ENCODE measurements around the gene NUDT21. TPM values are rescaled to one million over a fixed set of nuclear protein-coding genes. Genes with fewer than 3 reads are reported as not detected.

NUDT21 gene
- total and polyA plus RNA-seq, 10 of the 15 experiments (the other 5 are each of a cell fraction or from before 2014, with no cell fraction given) = 70.1 to 229 (median 127) TPM

DNA sequence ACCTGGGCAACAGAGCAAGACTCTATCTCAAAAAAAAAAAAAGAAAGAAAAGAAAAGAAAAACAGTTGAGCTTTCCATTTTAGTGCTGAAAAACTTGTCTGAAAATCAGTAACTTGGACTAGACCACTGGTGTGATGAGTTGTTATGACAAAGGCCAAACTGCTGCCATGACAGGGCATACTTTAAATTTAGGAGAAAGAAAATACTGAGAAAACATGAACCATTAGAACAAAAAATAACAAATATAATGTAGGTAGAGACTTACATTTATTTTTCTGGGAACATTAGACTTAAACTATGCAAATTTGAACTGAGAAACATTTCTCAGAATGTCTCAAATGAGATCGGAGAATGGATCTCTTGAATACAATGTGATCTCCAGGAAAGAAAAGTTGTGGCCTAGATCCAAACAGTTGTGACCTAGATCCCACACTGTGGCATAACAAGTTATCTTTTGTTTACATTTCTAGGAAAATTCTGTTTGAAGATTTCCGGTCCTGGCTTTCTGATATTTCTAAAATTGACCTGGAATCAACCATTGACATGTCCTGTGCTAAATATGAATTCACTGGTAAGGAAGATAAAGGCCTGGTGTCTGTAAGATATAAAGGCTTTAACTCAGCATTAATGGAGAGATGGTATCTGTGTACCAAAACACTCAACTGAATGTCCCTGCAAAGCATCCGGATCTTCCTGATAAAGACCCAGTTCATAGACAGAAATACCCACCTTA lies 11.1 kb upstream of the NUDT21 start:
- CTCF ChIA-PET = no interaction called here
- ATAC-seq = no peak
- no peaks in the 10 kb centered on the region for H3K27me3 ChIP-seq (replicated peaks in 1 of 2; ENCODE audit: control insufficient read depth in 2 of 2, insufficient read depth in 2 of 2, low read length in 1 of 2)
- SMC1A ChIA-PET (ENCODE audit: uncharacterized antibody, unreplicated experiment) = no interaction called here
- H3K4me2 ChIP-seq (ENCODE audit: control insufficient read depth, insufficient read depth) = no peak overlapping the region
- RAD21 ChIA-PET (ENCODE audit: unreplicated experiment) = no interaction called here
- no peak for TF ChIP-seq RELA (IDR thresholded peaks at IDR 0.05; ENCODE audit: borderline replicate concordance, partially characterized antibody)
- TF ChIP-seq RCOR1 (conservative IDR thresholded peaks at IDR 0.05; ENCODE audit: low read depth, low read length) = no peak
- TF ChIP-seq, protein P1, sequence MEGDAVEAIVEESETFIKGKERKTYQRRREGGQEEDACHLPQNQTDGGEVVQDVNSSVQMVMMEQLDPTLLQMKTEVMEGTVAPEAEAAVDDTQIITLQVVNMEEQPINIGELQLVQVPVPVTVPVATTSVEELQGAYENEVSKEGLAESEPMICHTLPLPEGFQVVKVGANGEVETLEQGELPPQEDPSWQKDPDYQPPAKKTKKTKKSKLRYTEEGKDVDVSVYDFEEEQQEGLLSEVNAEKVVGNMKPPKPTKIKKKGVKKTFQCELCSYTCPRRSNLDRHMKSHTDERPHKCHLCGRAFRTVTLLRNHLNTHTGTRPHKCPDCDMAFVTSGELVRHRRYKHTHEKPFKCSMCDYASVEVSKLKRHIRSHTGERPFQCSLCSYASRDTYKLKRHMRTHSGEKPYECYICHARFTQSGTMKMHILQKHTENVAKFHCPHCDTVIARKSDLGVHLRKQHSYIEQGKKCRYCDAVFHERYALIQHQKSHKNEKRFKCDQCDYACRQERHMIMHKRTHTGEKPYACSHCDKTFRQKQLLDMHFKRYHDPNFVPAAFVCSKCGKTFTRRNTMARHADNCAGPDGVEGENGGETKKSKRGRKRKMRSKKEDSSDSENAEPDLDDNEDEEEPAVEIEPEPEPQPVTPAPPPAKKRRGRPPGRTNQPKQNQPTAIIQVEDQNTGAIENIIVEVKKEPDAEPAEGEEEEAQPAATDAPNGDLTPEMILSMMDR (IDR thresholded peaks at IDR 0.05 in 2 of 3, conservative IDR thresholded peaks at IDR 0.05 in 1 of 3; ENCODE audit: control insufficient read depth in 2 of 3, extremely low read depth in 1 of 3, insufficient read depth in 1 of 3, low read depth in 3 of 3, low read length in 3 of 3) = no peak
- TF ChIP-seq MEF2A (IDR thresholded peaks at IDR 0.05; ENCODE audit: insufficient read depth, low read depth, low read length) = no peak
- TF ChIP-seq, protein P2, sequence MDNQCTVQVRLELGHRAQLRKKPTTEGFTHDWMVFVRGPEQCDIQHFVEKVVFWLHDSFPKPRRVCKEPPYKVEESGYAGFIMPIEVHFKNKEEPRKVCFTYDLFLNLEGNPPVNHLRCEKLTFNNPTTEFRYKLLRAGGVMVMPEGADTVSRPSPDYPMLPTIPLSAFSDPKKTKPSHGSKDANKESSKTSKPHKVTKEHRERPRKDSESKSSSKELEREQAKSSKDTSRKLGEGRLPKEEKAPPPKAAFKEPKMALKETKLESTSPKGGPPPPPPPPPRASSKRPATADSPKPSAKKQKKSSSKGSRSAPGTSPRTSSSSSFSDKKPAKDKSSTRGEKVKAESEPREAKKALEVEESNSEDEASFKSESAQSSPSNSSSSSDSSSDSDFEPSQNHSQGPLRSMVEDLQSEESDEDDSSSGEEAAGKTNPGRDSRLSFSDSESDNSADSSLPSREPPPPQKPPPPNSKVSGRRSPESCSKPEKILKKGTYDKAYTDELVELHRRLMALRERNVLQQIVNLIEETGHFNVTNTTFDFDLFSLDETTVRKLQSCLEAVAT (IDR thresholded peaks at IDR 0.05) = no peak
- H3K36me3 ChIP-seq (ENCODE audit: control insufficient read depth in 2 of 2, insufficient read depth in 2 of 2, low read length in 1 of 2) = peaks cover 4 to 24% of the 10 kb centered on the region in 2 experiments
- H3K79me2 ChIP-seq (ENCODE audit: control insufficient read depth, insufficient read depth, low read length) = no peaks in the 10 kb centered on the region
- DNase-seq (ENCODE audit: low read depth, low spot score) = no peak
- in situ Hi-C loops (cut with MboI) (no loop called here), intact Hi-C loops (cut with micrococcal nuclease; ENCODE audit: unreplicated experiment) (no loop called here)
- no TSS peak for BruUV-seq (replicated peaks)
- no peak overlapping the region for H3K27ac ChIP-seq (ENCODE audit: control insufficient read depth, insufficient read depth)
- 97% methylated on average over 3 of the region's 3 CpGs for WGBS (ENCODE audit: insufficient coverage, insufficient replicate concordance, low lambda C conversion rate, missing lambda C conversion rate)
- H3K9ac ChIP-seq (ENCODE audit: control insufficient read depth, insufficient read depth, low read length) = no peak overlapping the region
- FAIRE-seq = no peak
- POLR2A ChIA-PET = no interaction called here
- no peaks in the 10 kb centered on the region for H3K9me3 ChIP-seq (replicated peaks; ENCODE audit: control insufficient read depth, insufficient read depth, low read length)
- no peak overlapping the region for H2AFZ ChIP-seq (ENCODE audit: control insufficient read depth, low read depth, low read length)
- H3K4me1 ChIP-seq (ENCODE audit: control insufficient read depth, insufficient read depth, low read length) = no peaks in the 10 kb centered on the region
- H3K4me3 ChIP-seq = no peak overlapping the region
- no peaks in the 10 kb centered on the region; the same call in 1 of the 2 replicates for H4K20me1 ChIP-seq (ENCODE audit: control insufficient read depth, insufficient read depth)

All from GM12878 (cell line).